GM21423 (cell line): ENCODE measurements around the gene RDH11.
"Not testable (repeated sequence)": the region's sequence is repeated elsewhere in the genome, so short reads cannot be mapped to it uniquely, and the experiment has no call there.

Source experiments
- ATAC-seq: cut with Tn5 transposase; IDR thresholded peaks from one replicate; pipeline ENCODE4 v1.9.1; 2021; ENCODE audit warnings: mild to moderate bottlenecking, moderate library complexity; ENCODE audit not compliant: unreplicated experiment

RDH11 gene

GRCh38 chr14:67705211-67705610 is 9.6 kb upstream of the RDH11 start:
- no peak for ATAC-seq

- ATAC-seq = no peak
Observed at GRCh38 chr14:67704484-67705089, 9.0 kb upstream of the RDH11 start.

DNA sequence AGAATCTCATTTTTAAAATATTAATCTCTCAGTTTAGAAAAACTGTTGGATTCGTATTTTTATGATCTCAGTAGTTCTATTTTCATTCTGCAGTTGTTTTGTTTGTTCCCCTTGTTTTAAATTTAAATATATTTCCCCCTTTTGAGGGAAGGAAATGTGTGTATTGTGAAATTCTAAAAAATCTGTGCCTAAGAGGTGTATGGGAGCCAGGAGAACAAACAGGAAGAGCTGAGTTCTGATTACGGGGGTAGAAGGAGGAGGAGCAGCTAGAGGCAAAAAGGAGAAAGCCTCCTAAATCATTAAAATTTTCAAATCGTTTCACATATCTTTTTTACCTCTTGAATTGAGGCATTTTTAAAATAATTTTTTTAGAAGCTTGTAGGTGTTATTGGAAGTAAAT is 8.4 kb upstream of the RDH11 start:
- ATAC-seq = no peak

DNA sequence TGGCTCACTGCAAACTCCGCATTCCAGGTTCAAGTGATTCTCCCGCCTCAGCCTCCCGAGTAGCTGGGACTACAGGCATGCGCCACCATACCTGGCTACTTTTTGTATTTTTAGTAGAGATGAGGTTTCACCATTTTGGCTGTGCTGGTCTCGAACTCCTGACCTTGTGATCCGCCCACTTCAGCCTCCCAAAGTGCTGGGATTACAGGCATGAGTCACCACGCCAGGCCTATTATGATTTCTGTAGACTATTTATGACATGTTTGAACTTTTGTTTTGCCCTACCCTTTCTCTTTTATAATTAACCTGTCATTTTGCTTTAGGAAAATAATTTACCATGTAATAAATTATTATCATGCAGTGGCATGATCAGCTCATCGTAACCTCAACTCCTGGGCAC is 5.9 kb upstream of the RDH11 start, which contains the start of gene RDH12:
Gene RDH12 (plus strand): TSS at position 395 of the 400 bp plus-strand sequence. CDS start 20,757 bp downstream, outside the sequence.
- not testable (repeated sequence) for ATAC-seq

DNA sequence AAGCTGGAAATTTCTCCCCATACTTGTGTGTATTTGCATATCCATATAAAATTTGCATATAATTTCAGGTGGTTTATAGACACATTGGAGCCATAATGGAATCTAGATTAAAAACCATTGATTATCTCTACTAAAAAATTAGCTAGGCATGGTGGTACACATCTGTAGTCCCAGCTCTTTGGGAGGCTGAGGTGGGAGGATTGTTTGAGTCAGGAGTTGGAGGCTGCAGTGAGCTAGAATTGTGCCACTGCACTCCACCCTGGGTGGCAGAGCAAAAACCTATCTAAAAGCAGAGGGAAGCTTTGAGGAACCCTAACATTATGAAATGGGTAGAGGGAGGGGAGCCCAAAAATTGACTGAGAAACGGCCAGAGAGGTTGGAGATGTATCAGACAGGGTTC is 2.6 kb upstream of the RDH11 start:
- ATAC-seq = no peak

GRCh38 chr14:67697006-67697405 is 1.4 kb upstream of the RDH11 start:
- no peak for ATAC-seq

DNA sequence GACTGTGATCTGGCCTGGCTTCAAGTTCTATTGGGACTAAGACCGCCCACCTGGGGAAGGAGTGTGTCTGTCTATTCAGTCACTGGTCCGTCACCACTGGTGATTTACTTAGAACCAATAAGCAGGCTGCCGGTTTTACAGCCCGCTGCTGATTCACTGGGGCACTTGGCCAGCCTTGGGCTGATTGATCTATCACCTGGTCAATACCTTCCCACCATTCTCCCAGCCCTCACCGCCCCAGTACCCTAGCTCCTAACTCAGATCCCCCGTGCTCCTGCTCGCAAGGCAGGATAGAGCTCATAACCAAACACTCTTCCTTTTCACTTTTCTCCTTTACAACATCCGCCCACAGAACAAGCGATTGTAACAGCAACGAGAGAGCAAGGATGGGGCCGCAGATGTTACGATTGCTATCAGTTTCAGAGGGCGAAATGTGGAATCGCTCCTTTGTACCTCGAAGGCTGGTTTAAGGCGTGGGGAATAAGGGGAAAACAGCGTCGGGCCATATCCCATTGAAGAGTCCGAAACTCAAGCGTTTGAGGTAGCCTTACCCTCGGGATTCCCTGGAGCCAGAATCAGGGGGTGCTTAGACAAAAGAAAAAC is 672 bp downstream of the RDH11 start:
- ATAC-seq = peak; percentile 86

GRCh38 chr14:67690011-67690410 is 5.6 kb downstream of the RDH11 start:
- ATAC-seq = no peak

GRCh38 chr14:67683842-67684241 is 11.7 kb downstream of the RDH11 start:
- ATAC-seq = no peak

- no peak for ATAC-seq
Observed at GRCh38 chr14:67680941-67681340, 14.6 kb downstream of the RDH11 start.

- ATAC-seq = peak; percentile 88
Observed at GRCh38 chr14:67680121-67680602, 15.4 kb downstream of the RDH11 start.

DNA sequence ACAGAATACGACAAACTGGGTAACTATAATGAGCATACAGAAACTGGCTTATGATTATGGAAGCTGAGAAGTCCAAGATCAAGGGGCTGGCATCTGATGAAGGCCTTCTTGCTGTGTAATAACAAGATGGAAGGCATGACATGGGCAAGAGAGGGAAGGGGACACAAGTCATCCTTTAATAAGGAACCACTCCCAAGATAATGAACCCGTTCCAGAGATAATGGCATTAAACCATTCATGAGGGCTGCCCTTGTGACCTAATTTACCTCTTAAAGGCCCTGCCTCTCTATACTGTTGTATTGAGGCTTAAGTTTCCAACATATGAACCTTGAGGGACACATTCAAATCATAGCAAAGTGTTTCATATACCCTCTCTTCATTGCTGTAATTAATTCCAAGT is 16.6 kb downstream of the RDH11 start:
- ATAC-seq = no peak

GRCh38 chr14:67675219-67675582 is 20.4 kb downstream of the RDH11 start:
- ATAC-seq = no peak

GRCh38 chr14:67674480-67675218 is 20.9 kb downstream of the RDH11 start, which contains the start of gene VTI1B:
VTI1B (minus strand) TSS chr14:67674632; CDS start chr14:67674489, 143 bp downstream.
- peak; percentile 93 for ATAC-seq

DNA sequence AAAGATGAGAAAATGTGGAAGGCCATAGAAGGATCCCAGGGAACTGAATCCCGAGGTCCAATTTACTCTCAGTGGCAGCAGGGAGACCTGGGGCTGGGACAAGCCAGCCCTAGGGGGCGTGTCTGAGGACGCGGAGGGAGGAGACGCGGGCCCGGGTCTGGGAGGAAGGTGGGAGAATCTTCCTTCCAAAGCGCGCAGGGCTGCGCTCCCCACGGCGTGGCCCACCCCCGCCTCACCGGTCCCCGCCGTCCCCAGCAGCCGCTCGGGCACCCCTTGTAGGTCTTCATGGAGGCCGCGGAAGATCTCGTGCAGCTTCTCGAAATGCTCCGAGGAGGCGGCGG is 21.5 kb downstream of the RDH11 start:
- peak; percentile 34 for ATAC-seq

DNA sequence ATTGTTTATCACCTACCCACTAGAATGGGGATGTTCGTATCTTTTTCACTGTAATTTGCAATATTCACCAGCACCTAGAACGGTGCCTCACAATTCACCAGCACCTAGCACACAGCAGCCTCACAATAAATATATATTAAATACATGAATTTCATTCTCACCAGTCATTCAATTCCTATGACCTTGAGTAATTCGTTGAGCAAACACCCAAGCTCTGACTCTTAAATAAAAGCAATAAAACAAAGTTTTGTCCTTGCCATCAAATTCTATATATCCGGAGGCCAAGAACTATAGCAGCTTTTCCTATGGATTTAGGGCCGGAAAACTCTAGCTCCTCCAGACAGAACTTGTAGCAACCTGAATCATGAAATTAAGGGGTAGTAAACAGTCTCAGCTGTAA is 22.1 kb downstream of the RDH11 start:
- ATAC-seq = no peak

GRCh38 chr14:67668559-67668958 is 27.0 kb downstream of the RDH11 start:
- peak; percentile 55 for ATAC-seq

- peak; percentile 48 for ATAC-seq
Observed at GRCh38 chr14:67666750-67667449, 28.7 kb downstream of the RDH11 start.

- ATAC-seq = no peak
Observed at GRCh38 chr14:67665868-67666267, 29.7 kb downstream of the RDH11 start.

- no peak for ATAC-seq
Observed at GRCh38 chr14:67663633-67664032, 31.9 kb downstream of the RDH11 start.

GRCh38 chr14:67653651-67654280 is 41.8 kb downstream of the RDH11 start:
- ATAC-seq = no peak
